DOHH2 (cell line): Measurements from ENCODE around the gene BAIAP2L1.

Experiments used
- H3F3A ChIP-seq: fragments of 200-600 bp; sonication (generic), shearing (Covaris generic); 2 replicates; pipeline ENCODE4 v1.6.0; 2016; ENCODE audit warnings: antibody characterized with exemption, mild to moderate bottlenecking; ENCODE audit not compliant: control insufficient read depth, insufficient read depth
- H3K27ac ChIP-seq: fragments of 200-600 bp; sonication (generic); 2 replicates; pipeline ENCODE4 v1.5.1; 2014; ENCODE audit warnings: low read depth, mild to moderate bottlenecking, low read length, moderate library complexity
- H3K27me3 ChIP-seq: fragments of 200-600 bp; sonication (generic); 2 replicates; pipeline ENCODE4 v1.6.1; 2014; ENCODE audit warnings: mild to moderate bottlenecking, low read length, mixed read lengths; ENCODE audit not compliant: control insufficient read depth
- H3K36me3 ChIP-seq: fragments of 200-600 bp; sonication (generic); 2 replicates; pipeline ENCODE4 v1.6.1; 2014; ENCODE audit warnings: mild to moderate bottlenecking, low read length, moderate library complexity, mixed read lengths; ENCODE audit not compliant: control insufficient read depth
- H3K4me1 ChIP-seq: fragments of 200-600 bp; sonication (generic); 2 replicates; pipeline ENCODE4 v1.6.1; 2014; ENCODE audit warnings: mild to moderate bottlenecking, low read length, mixed read lengths; ENCODE audit not compliant: control insufficient read depth
- H3K4me2 ChIP-seq: fragments of 200-600 bp; sonication (generic); 2 replicates; pipeline ENCODE4 v1.6.0; 2014; ENCODE audit warnings: mild to moderate bottlenecking, low read length, moderate library complexity
- H3K4me3 ChIP-seq: fragments of 200-600 bp; sonication (generic); 2 replicates; pipeline ENCODE4 v1.5.1; 2014; ENCODE audit warnings: mild to moderate bottlenecking, low read length, mixed read lengths
- H3K79me2 ChIP-seq: fragments of 200-600 bp; sonication (generic); 2 replicates; pipeline ENCODE4 v1.6.1; 2014; ENCODE audit warnings: mild to moderate bottlenecking, low read length, mixed read lengths; ENCODE audit not compliant: control insufficient read depth
- H3K9me2 ChIP-seq: fragments of 200-600 bp; sonication (generic); replicated peaks from 2 replicates; pipeline ENCODE4 v1.6.1; 2014; ENCODE audit warnings: mild to moderate bottlenecking, low read length, mixed read lengths; ENCODE audit not compliant: control insufficient read depth
- H3K9me3 ChIP-seq: fragments of 200-600 bp; sonication (generic); 2 replicates; pipeline ENCODE4 v1.6.1; 2014; ENCODE audit warnings: antibody characterized with exemption, low read length, mixed read lengths; ENCODE audit not compliant: control insufficient read depth, insufficient read depth
- H4K20me1 ChIP-seq: fragments of 200-600 bp; sonication (generic); 2 replicates; pipeline ENCODE4 v1.6.0; 2014; ENCODE audit warnings: low read depth, mild to moderate bottlenecking, antibody characterized with exemption, low read length, moderate library complexity; ENCODE audit not compliant: control insufficient read depth, insufficient read depth
- CTCF ChIP-seq: fragments of 200-600 bp; sonication (generic); IDR thresholded peaks from one replicate; pipeline ENCODE4 v1.5.1; 2014; ENCODE audit warnings: antibody characterized with exemption, mild to moderate bottlenecking, low read depth, low read length; ENCODE audit not compliant: poor library complexity, severe bottlenecking
- EZH2phosphoT487 ChIP-seq: fragments of 200-600 bp; sonication (generic); IDR thresholded peaks from 2 replicates; pipeline ENCODE4 v1.6.1; 2017; ENCODE audit warnings: borderline replicate concordance, mild to moderate bottlenecking, antibody characterized with exemption, low read length, moderate library complexity, mixed read lengths

BAIAP2L1 gene

GRCh38 chr7:98241674-98242241 is 159.1 kb downstream of the BAIAP2L1 start:
- TF ChIP-seq CTCF, result no peak
- TF ChIP-seq EZH2phosphoT487, result no peak
- no peaks in the 10 kb centered on the region for H3K9me2 ChIP-seq
- H3K9me3 ChIP-seq, result no peaks in the 10 kb centered on the region
- H3K4me2 ChIP-seq, result no peak overlapping the region
- H3K36me3 ChIP-seq, result no peaks in the 10 kb centered on the region
- H3K4me3 ChIP-seq, result no peak overlapping the region
- H3K4me1 ChIP-seq, result peaks cover 3% of the 10 kb centered on the region; the same call in 1 of the 2 replicates
- no peaks in the 10 kb centered on the region for H3F3A ChIP-seq
- H4K20me1 ChIP-seq, result peaks cover 13% of the 10 kb centered on the region
- H3K27ac ChIP-seq, result no peak overlapping the region
- no peaks in the 10 kb centered on the region for H3K79me2 ChIP-seq
- H3K27me3 ChIP-seq, result no peaks in the 10 kb centered on the region
